Activated CD4-positive, alpha-beta T cell treated with anti-CD3 and anti-CD28 coated beads, Interleukin-2, amount 50 U/mL, for 16 hours (primary cell): ENCODE results near the gene BTBD9.

Source experiments
- DNase-seq: peaks from one replicate; pipeline ENCODE4 v3.0.0-alpha.2; 2020

The BTBD9 gene

DNA sequence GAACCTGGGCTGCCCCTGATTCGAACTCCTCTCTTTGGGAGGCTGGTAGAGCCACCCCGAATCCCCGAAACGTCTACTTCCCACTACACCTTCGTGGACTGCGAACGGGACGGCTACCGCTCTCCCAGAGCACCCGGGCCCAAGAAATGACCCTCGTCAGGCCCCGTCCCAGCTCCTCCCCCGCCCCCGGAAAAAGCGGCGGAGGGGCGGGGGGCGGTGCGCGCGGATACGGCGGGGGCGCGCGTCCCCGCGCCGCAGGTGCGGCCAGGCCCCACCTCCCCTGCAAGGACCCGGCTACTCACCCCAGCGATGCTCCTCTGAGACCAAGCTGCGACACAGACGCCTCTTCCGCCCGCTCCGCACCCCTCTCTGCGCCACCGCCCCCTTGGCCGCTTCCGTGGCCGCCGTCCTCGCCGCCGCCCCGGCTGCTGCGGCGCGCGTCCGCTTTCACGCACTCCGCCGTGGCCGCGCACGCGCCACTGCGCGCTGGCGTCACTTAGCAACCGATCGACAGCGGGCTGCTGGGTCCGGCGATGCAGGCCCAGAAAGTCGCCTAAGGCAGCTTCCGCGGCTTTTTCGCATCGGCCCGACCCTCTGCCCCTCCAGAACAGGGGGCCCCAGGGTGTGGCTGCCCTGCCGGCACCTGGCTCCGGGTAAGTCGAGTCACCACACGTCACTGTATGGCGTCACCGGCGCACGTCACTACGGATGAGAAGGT is at the start of gene BTBD9:
Gene BTBD9 (minus strand): TSS at position 432 of the 718 bp plus-strand sequence.
- peak; percentile 79 for DNase-seq

GRCh38 chr6:38688579-38689087 is 48.9 kb upstream of the BTBD9 start:
- no peak for DNase-seq

DNA sequence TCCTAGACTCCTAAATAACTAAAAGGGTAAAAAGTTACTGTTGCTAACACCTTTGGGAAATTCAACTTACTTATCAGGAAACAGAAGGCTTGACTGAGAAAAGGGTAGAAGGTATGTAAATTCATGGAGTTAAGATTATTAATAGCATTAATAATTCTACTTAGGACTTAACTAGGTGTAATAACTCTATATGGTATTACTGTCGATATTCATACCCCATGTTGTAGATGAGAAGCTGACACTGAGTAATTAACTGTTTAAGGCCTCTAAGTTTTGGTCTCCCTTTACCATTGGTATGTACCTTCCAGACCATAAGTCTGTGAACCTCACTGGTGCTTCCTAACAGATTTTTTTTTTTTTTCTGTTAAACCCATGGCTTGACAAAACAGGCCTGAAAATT is 47.8 kb upstream of the BTBD9 start:
- no peak for DNase-seq

GRCh38 chr6:38687043-38687353 is 47.3 kb upstream of the BTBD9 start:
- DNase-seq, result no peak

DNA sequence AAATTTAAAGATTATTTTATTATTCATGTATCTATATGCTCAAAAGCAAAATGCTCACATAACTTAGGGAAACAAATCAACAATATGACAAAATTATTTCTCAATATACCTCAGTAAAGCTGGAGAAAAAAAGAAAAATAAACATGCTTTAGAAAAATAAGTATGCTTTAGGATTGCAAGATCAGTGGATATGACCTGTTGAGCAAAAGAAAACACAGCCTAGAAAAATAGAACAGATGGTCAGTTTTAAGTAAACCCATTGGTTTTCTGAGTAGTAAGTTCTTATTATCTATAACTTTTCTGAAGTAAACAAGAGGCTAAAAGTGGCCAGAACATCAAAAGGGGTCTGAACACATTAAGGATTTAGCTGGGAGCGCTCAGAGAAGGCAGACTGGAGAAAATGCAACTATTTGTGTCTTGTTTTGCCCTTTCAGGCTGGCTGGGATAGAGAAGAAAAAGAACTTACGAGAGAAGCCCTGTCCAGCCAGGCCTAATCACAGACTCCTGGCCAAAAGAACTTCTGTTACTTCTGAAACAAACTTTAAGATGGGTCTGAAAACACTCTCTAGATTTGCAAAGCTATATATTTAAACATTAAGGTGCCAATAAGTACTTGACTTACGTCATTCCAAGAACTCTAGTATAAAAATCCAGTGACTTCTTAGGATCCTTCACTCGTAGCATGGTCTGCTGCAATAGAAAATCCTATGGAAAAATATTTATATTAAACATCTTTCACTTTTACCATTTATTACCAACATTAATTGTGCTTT is 46.7 kb upstream of the BTBD9 start:
- no peak for DNase-seq

GRCh38 chr6:38684904-38685303 is 45.2 kb upstream of the BTBD9 start:
- no peak for DNase-seq

- no peak for DNase-seq
Observed at GRCh38 chr6:38684237-38684636, 44.5 kb upstream of the BTBD9 start.

GRCh38 chr6:38681850-38682249 is 42.1 kb upstream of the BTBD9 start:
- DNase-seq, result no peak

- DNase-seq, result no peak
Observed at GRCh38 chr6:38679668-38680067, 39.9 kb upstream of the BTBD9 start.

DNA sequence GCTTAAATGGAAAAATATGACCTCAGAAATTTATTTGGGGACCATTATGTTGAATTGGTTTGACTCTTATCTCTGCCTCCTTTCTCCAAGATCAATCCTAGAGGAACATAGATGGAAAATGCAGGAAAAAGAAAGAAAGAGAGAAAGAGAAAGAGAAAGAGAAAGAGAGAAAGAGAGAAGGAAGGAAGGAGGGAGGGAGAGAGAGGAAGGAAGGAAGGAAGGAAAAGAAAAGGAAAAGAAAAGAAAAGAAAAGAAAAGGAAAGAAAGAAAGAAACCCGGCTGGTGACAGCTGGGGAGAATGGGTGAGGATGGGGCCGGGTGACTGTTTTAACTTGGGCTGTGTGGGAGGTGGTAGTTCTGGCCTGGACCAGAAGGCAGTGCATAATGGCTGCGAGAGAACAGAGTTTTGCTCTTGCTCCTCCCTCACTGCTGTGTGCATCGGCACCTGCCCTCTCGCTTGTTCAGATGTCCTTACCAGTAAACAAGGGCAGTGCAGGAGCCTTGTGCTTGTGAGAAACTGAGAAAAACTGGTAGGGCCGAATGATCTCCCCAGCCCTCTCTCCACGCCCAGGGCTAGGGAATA is 38.5 kb upstream of the BTBD9 start:
- DNase-seq, result no peak

- DNase-seq, result no peak
Observed at GRCh38 chr6:38676974-38677544, 37.3 kb upstream of the BTBD9 start.

DNA sequence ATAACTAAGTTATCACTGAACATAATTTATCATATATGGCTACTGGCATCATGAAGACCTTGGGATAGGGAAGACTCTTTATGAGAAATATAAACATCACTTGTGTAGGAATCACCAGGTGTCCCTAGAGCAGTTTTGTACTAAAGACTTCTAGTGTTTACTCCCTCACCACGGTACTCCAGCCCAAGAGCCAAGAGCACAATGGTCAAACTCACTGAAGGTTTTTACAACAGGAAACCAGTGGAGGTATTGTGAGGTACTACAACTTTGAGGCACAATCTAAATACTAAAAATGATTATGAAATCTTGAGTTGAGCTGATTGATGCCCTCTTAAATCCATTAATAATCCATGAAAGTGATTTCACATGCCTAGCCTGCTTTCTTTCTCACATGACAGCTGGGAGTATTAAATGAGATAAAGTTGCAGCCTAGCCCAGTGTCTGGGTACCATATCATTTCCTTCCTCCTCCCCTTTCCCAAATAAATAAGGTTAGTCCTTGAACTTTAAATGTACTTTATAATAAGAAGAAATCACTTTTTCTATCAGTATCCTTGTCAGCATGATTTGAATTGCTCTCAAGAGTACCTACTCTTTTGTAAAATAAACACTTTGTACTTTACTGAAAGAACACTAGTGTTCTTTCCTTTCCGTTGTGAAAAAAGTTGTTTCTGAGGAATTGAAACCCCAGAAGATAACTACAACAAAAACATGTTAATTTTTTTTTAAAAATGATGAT is 36.7 kb upstream of the BTBD9 start:
- no peak for DNase-seq

- DNase-seq, result peak; percentile 50
Observed at GRCh38 chr6:38673397-38674165, 33.9 kb upstream of the BTBD9 start.

DNA sequence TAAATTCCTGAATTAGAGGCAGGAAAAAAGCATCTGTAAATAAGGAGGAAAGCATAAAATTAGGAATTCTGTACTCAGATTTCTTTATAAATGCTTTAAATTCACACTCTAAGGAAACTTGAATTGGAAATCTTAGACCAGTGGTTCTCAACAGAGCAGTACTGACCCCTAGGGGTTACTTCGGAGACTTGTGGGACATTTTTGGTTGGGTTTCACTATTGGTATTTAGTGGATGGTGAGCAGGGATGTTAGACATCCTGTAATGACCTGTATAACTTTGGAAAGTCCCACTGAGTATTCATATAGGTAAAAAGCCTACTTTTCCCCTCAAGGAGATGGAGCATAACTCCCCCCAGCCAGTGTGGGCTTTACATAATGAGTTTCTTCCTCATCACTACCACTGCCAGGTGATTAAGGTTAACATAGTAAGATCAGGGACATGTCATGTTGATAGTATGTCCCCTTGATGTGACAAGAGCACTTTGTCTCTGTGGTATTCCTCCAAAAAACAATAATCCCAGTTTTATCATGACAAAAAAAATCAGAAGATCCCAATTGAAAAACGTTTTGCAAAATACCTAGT is 32.2 kb upstream of the BTBD9 start:
- peak; percentile 77 for DNase-seq

GRCh38 chr6:38658418-38659167 is 18.9 kb upstream of the BTBD9 start:
- DNase-seq, result no peak

DNA sequence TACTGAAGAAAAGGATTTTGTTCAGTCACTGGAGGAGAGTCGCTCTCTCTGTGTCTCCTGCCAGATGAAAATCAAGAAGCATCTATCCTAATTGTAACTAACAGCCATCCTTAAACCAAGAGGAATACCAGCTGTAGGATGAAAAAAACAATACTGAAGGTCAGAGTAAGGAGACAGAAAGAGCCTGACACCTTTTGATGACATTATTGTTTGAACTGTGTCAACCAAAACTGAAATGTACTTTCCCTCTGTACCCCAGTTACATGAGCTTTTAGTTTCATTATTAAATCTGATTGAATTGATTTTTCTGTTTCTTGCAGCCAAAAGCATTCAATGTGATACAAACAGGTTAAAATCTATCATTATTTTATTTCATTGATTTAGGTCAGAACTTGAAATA is 17.2 kb upstream of the BTBD9 start:
- no peak for DNase-seq

GRCh38 chr6:38654263-38654662 is 14.5 kb upstream of the BTBD9 start:
- no peak for DNase-seq

GRCh38 chr6:38651121-38651784 is 11.5 kb upstream of the BTBD9 start:
- no peak for DNase-seq

- peak; percentile 16 for DNase-seq
Observed at GRCh38 chr6:38650207-38650752, 10.6 kb upstream of the BTBD9 start.

DNA sequence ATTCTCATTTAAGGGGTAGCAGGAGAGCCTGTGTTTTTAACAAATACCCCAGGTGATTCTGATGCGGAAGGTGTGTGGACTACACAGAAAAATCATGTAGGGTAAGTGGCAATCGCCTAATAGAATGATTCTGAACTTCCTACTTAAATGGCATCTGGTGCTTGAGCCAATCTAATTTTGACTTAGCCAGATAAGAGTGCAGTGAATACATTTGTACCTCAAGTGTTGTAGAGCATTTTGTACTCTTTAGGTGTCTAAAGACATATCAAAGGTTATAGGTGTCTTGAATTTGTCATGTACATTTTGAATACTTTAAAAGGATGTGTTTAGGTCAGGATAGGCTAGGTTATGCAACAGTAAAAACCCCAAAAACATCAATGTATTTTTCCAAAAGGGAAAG is 10.0 kb upstream of the BTBD9 start:
- DNase-seq, result no peak
